Effector memory CD4-positive, alpha-beta T cell (primary cell): ENCODE data around the gene CERS6.

ENCODE experiments used
- DNase-seq, 3 donors: peaks; one replicate each; pipeline ENCODE4 v3.0.0-alpha.2; 2020
- H3K27ac ChIP-seq: 2 replicates; pipeline ENCODE4 v1.7.0; 2013; ENCODE audit warnings: mild to moderate bottlenecking, low read length, moderate library complexity; ENCODE audit not compliant: insufficient read depth, poor library complexity, severe bottlenecking
- H3K27me3 ChIP-seq: replicated peaks from 2 replicates; pipeline ENCODE4 v1.7.0; 2013; ENCODE audit warnings: mild to moderate bottlenecking, low read length; ENCODE audit not compliant: insufficient read depth, control insufficient read depth, poor library complexity, severe bottlenecking
- H3K36me3 ChIP-seq: 2 replicates; pipeline ENCODE4 v1.7.0; 2013; ENCODE audit warnings: mild to moderate bottlenecking, low read length, moderate library complexity; ENCODE audit not compliant: control insufficient read depth, insufficient read depth
- H3K4me1 ChIP-seq: 2 replicates; pipeline ENCODE4 v1.7.0; 2013; ENCODE audit warnings: low read length, mild to moderate bottlenecking; ENCODE audit not compliant: control insufficient read depth, insufficient read depth, poor library complexity, severe bottlenecking
- H3K4me3 ChIP-seq: 2 replicates; pipeline ENCODE4 v1.7.0; 2013; ENCODE audit warnings: low read length, low read depth, mild to moderate bottlenecking; ENCODE audit not compliant: insufficient read depth, poor library complexity, severe bottlenecking
- H3K9me3 ChIP-seq: 2 replicates; pipeline ENCODE4 v1.7.0; 2013; ENCODE audit warnings: mild to moderate bottlenecking, low read length, moderate library complexity; ENCODE audit not compliant: control insufficient read depth

Gene CERS6

DNA sequence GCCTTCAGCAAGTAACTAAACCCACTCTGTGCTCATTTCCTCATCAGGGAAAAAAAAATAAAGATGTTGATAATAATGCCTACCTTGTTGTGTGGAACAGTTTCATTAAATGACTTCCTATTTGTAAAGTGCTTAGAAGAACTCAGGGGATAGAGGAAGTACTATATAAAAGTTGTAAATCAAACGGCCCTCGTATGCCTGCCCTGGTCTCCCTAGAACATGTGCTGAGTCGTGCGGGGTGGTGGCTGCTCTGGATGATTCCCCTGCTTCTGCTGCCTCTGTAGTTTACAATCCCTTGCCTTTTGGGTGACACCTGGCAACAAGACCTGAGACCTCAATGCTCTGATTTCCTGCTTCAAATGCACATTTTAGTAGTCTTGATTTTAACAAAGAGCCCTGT, 170.0 kb downstream of the CERS6 start:
- H3K36me3 ChIP-seq = no peaks in the 10 kb centered on the region
- H3K4me1 ChIP-seq = no peaks in the 10 kb centered on the region
- no peak overlapping the region for H3K4me3 ChIP-seq
- no peak overlapping the region for H3K27ac ChIP-seq
- H3K9me3 ChIP-seq = no peaks in the 10 kb centered on the region
- DNase-seq = no peak
- no peaks in the 10 kb centered on the region for H3K27me3 ChIP-seq

DNA sequence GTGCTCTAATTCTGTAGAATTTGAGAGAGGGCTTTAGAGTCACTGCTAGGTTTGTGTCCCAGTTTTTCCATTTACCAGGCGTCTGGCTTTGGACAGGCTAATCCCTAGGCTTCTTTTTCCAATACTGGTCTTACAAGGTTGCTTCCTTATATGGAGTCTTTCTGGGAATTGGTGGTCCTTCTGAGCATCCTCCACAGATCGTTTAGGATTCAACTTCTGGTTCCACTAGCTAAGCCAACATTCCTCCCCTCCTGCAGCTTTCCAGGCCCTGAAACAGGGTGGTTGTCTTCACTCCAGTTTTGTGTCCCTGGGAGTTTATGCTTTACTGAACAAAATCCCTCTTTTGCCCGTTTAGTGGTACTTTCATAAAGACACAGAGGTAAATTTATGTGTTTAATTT, 170.6 kb downstream of the CERS6 start:
- H3K36me3 ChIP-seq = no peaks in the 10 kb centered on the region
- no peaks in the 10 kb centered on the region for H3K9me3 ChIP-seq
- no peak overlapping the region for H3K27ac ChIP-seq
- DNase-seq = no peak
- H3K4me3 ChIP-seq = no peak overlapping the region
- H3K4me1 ChIP-seq = no peaks in the 10 kb centered on the region
- no peaks in the 10 kb centered on the region for H3K27me3 ChIP-seq

DNA sequence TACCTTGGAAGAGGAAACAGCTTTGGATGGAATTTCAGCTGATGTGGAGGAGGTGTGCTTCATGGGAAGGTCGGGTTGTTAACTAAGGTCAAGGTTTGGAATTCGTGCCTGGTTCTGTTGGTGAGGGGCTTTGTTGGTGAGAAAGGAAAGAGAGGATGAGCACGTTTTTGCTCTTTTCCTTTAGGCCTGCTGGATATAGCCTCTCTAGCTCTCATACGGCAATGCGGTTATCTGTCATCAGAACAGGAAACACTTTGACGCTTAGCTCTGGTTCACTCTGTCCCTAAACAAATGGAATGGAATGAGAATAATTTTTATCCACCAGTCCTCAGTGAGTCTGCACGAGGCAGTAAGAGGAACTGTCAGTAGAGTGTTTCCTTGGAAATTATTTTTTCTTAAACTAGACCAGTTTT, 176.6 kb downstream of the CERS6 start:
- DNase-seq = no peak
- Histone ChIP-seq H3K9me3 (no peaks in the 10 kb centered on the region), H3K36me3 (no peaks in the 10 kb centered on the region), H3K27me3 (no peaks in the 10 kb centered on the region), H3K27ac (no peak overlapping the region), H3K4me1 (no peaks in the 10 kb centered on the region), H3K4me3 (no peak overlapping the region)

DNA sequence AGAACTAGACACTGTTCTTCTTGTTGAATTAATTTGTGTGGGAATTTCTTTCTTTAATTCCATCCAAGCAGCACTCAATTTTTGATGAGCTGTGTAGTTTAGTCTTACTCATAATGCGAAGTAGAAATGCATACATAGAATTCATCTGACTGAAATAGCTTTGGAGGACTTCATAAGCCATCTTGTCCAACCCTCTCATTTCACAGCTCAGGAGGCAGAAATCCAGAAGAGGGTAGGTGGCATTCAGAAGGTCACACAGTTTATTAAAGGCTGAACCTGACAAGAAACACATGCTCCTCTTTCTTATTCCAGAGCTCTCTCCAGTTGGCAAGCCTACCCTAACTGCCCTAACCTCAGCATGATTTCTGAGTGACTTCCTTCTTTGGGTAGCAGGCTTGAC, 177.1 kb downstream of the CERS6 start:
- DNase-seq = no peak

DNA sequence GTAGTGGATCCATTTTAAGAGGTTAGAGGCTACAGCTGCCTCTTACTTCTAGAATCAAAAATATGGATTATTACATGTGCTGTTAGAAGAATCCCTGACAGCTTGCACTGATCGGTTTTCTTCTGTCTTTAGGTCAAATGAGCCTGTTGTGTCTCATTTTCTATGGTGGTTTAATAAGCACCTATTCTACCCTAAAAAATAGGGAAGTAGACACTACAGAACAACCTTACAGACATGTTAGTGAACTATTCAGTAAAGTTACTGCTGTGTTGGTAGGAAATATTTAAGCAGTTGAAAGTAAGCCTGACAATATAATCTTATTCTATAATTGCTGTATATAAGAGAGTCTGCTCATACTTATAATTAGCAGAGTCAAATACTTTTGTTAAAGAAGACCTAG, 177.8 kb downstream of the CERS6 start:
- Histone ChIP-seq H3K4me1 (no peaks in the 10 kb centered on the region), H3K36me3 (no peaks in the 10 kb centered on the region), H3K27ac (no peak overlapping the region), H3K27me3 (no peaks in the 10 kb centered on the region), H3K4me3 (no peak overlapping the region), H3K9me3 (no peaks in the 10 kb centered on the region)
- no peak for DNase-seq

More for the DNA sequence above, 177.1 kb downstream of the CERS6 start:
- no peaks in the 10 kb centered on the region for H3K27me3 ChIP-seq
- H3K27ac ChIP-seq = no peak overlapping the region
- no peaks in the 10 kb centered on the region for H3K36me3 ChIP-seq
- H3K4me1 ChIP-seq = no peaks in the 10 kb centered on the region
- H3K9me3 ChIP-seq = no peaks in the 10 kb centered on the region
- no peak overlapping the region for H3K4me3 ChIP-seq

DNA sequence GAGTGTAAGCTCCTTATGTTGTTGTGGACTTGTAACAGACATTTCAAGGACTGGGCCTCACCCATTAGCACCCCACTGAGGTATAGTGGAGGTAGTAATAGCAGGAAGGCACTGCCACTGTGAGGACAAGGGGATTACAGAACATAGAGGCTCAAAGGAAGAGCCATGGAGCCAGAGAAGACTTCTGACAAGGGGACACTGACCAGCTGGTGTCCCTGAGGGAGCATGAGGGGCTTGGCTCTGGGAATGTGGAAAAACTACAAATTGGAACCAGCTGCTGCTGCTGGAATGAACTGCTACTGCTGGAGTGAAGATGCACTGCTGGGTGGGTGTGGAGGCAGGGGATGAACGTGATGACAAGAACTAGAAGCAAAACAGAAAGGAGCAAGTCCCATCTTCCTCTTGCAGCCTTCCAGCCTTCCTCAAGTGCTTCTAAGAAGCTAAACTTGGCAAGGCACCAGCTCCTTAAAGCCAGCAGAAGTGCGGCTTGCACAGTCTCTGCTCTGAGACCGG, 179.0 kb downstream of the CERS6 start:
- no peak for DNase-seq
- H3K27ac ChIP-seq = no peak overlapping the region

DNA sequence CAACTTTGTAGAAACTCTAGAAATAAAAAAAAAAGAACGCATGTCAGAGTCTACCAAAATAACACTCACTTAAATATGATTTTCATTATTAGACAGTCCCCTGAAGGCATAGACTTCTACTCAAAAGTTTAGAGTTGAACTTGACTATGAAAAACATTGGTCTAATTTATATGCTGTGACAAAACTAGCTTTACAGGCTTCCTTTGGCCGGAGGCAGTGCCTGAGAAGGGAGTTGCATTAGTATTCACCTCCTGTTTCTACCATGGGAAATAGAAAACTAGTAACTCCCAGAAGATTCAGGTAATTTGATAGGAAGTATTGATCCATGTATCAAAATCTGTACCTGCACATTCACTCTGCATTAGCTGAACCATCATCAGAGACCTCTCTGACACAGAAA, 182.9 kb downstream of the CERS6 start:
- Histone ChIP-seq H3K36me3 (no peaks in the 10 kb centered on the region), H3K4me3 (no peak overlapping the region), H3K27ac (no peak overlapping the region), H3K27me3 (no peaks in the 10 kb centered on the region), H3K9me3 (no peaks in the 10 kb centered on the region), H3K4me1 (no peaks in the 10 kb centered on the region)
- DNase-seq = no peak

More for the DNA sequence above, 179.0 kb downstream of the CERS6 start:
- Histone ChIP-seq H3K36me3 (no peaks in the 10 kb centered on the region), H3K27me3 (no peaks in the 10 kb centered on the region), H3K9me3 (no peaks in the 10 kb centered on the region), H3K4me1 (no peaks in the 10 kb centered on the region), H3K4me3 (no peak overlapping the region)

DNA sequence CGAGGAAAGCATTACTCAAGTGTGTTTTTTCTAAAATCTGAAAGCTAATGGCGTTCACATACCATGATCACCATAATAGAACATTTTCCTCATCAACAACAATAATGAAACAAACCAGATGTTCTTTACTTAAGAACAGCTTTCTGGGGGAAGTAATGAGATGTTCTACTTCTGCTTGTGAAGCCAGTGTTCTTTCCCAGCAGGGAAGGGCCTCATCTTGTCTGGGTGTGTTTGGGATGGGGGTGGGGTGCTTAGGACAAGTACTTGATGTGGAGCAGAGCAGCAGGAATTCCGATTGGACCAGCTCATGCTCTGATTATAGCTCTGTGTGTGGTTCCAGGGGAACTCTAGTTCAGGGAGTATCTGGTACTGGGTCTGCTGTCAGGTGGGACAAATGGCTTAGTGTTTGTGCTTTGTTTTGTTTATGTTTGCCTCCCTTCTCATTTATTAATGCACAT, 183.4 kb downstream of the CERS6 start:
- Histone ChIP-seq H3K4me1 (no peaks in the 10 kb centered on the region), H3K36me3 (no peaks in the 10 kb centered on the region), H3K27me3 (no peaks in the 10 kb centered on the region), H3K9me3 (no peaks in the 10 kb centered on the region), H3K4me3 (no peak overlapping the region), H3K27ac (no peak overlapping the region)
- no peak for DNase-seq

DNA sequence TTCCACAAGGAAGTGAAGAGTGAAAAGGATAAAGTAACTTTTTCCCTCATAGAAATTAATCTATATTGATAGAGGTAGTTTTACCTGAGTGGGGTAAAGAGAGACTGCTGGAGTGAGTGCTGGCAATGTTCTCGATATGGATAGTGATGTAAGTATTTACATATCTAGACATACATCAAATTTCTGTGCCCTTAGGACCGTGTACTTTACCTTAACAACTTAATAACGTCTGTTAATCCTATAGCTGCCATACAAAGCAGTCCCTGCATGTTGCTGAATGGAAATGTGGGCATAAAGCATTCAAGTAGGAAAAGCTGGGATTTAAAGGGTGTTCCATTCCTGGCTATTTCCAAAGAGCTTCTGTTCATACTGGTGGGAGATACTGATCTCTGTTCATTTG, 184.0 kb downstream of the CERS6 start:
- H3K27me3 ChIP-seq = no peaks in the 10 kb centered on the region
- no peaks in the 10 kb centered on the region for H3K9me3 ChIP-seq
- DNase-seq = no peak
- no peak overlapping the region for H3K4me3 ChIP-seq
- H3K36me3 ChIP-seq = no peaks in the 10 kb centered on the region
- H3K27ac ChIP-seq = no peak overlapping the region
- no peaks in the 10 kb centered on the region for H3K4me1 ChIP-seq

DNA sequence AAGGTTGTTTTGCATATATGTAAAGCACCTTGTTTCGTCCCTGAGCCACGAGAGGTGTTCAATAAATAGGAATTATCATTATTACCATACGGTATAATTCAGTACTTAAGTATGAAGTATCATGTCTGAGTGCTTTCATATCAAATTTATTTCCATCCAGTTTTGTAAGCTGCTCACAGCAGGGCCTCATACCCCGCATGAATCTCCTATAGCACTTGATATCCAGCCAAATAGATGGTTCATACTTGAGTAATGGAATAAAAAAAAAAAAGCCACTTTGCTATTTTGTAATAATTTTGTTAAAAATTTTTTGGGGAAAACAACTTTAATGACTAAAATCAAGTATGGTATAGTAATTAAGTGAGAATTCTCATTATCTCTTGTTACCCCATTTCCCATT, 185.6 kb downstream of the CERS6 start:
- Histone ChIP-seq H3K4me1 (no peaks in the 10 kb centered on the region), H3K36me3 (no peaks in the 10 kb centered on the region), H3K9me3 (no peaks in the 10 kb centered on the region), H3K4me3 (no peak overlapping the region), H3K27me3 (no peaks in the 10 kb centered on the region), H3K27ac (no peak overlapping the region)
- DNase-seq = no peak

DNA sequence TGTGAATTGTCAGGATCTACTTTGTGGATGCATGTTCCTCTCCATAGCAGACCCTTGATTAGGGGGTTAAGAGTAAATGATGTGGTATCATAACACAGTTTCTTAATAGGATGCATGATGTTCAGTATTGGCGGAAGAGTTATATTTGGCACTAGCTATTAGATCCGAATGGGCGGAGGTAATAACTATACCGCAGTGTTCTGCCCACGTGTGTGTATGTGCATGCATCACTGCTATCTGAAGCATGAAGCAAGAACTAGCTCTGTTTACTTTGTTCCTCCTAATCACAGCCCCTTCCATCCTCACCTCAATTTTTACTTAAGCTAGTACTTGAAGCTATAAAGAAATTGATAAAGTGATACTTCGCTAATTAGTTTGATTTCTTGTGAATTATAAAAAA, 186.8 kb downstream of the CERS6 start:
- H3K4me1 ChIP-seq = no peaks in the 10 kb centered on the region
- no peak overlapping the region for H3K4me3 ChIP-seq
- DNase-seq = no peak
- H3K36me3 ChIP-seq = no peaks in the 10 kb centered on the region
- no peaks in the 10 kb centered on the region for H3K27me3 ChIP-seq
- H3K27ac ChIP-seq = no peak overlapping the region
- H3K9me3 ChIP-seq = no peaks in the 10 kb centered on the region
